Astrocyte of the spinal cord (primary cell): Measurements from ENCODE around the gene PYGO2.
"Not testable (repeated sequence)": the region's sequence is repeated elsewhere in the genome, so short reads cannot be mapped to it uniquely, and the experiment has no call there.

ENCODE experiments used
- DNase-seq: peaks from one replicate; pipeline ENCODE4 v3.0.0; 2011; ENCODE audit warnings: low read depth, low spot score
- H3K4me3 ChIP-seq: 2 replicates; pipeline ENCODE4 v1.5.1; 2011; ENCODE audit warnings: low read depth, mild to moderate bottlenecking, low read length, moderate library complexity
- in situ Hi-C: cut with HindIII; loops from 2 replicates; pipeline ENCODE4 v1.10.0; 2017; ENCODE audit warnings: low sequenced_read_pairs
- TF ChIP-seq, protein P1 (sequence below): IDR thresholded peaks from 2 replicates; pipeline ENCODE4 v1.5.1; 2012; ENCODE audit warnings: low read depth, mild to moderate bottlenecking, low read length, inconsistent platforms

PYGO2 gene

GRCh38 chr1:155000411-155000725 is 38.8 kb upstream of the PYGO2 start:
- peak overlapping the region; percentile 61 for H3K4me3 ChIP-seq
- DNase-seq = no peak
- TF ChIP-seq, protein P1, sequence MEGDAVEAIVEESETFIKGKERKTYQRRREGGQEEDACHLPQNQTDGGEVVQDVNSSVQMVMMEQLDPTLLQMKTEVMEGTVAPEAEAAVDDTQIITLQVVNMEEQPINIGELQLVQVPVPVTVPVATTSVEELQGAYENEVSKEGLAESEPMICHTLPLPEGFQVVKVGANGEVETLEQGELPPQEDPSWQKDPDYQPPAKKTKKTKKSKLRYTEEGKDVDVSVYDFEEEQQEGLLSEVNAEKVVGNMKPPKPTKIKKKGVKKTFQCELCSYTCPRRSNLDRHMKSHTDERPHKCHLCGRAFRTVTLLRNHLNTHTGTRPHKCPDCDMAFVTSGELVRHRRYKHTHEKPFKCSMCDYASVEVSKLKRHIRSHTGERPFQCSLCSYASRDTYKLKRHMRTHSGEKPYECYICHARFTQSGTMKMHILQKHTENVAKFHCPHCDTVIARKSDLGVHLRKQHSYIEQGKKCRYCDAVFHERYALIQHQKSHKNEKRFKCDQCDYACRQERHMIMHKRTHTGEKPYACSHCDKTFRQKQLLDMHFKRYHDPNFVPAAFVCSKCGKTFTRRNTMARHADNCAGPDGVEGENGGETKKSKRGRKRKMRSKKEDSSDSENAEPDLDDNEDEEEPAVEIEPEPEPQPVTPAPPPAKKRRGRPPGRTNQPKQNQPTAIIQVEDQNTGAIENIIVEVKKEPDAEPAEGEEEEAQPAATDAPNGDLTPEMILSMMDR = no peak
- in situ Hi-C loops = no loop called here

DNA sequence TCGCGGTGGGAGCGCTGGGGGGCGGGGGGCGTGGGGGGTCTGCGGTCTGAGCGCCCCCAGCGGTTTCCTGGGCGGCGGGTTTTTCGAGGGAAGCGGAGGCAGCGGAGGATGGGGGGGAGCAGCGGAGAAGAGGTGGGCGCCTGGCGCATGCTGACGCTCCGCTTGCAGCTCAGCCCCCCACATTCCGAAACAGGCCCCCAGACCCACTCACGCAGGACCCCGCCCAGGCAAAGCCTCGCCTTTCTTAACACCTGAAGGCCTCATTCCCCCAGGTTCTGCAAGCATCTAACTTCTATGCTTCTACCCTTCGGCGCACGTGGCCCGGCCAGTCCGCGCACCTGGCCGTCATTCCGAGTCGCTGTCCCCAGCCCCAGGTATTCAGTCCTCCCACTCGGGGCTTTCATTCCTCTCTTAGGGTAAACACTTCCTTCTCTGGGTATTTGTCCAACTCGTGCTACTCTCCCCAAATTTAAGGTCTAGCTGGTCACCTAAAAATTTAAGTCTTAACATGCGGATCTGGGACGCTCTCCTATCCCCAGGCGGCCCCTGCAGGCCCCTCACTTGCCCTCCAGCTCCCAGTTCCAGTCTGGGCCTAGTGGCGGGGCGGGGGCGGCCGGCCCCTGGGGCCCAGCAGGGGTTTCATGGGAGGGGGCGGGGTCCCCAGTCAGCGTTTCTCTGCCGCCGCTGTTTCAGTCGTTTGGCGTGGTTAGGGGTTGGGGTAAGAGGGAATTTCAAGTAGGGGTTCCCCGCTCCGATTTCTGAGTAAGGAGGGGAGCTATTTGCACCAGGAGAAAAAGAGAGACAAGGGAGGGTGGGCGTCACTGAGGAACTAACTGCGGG is 38.2 kb upstream of the PYGO2 start:
- DNase-seq = no peak

GRCh38 chr1:154998818-154999570 is 37.4 kb upstream of the PYGO2 start:
- TF ChIP-seq, protein P1 = peak; percentile 97

More for the DNA sequence above, 38.2 kb upstream of the PYGO2 start:
- peak overlapping the region; percentile 61 for H3K4me3 ChIP-seq
- TF ChIP-seq, protein P1 = no peak
- in situ Hi-C loops = no loop called here

GRCh38 chr1:154998201-154998780 is 36.7 kb upstream of the PYGO2 start:
- H3K4me3 ChIP-seq = no peak overlapping the region
- TF ChIP-seq, protein P1 = no peak
- no peak for DNase-seq
- in situ Hi-C loops = no loop called here

More at GRCh38 chr1:154998818-154999570, 37.4 kb upstream of the PYGO2 start:
- in situ Hi-C loops = no loop called here
- peak overlapping the region; percentile 61 for H3K4me3 ChIP-seq
- DNase-seq = peak; percentile 70

DNA sequence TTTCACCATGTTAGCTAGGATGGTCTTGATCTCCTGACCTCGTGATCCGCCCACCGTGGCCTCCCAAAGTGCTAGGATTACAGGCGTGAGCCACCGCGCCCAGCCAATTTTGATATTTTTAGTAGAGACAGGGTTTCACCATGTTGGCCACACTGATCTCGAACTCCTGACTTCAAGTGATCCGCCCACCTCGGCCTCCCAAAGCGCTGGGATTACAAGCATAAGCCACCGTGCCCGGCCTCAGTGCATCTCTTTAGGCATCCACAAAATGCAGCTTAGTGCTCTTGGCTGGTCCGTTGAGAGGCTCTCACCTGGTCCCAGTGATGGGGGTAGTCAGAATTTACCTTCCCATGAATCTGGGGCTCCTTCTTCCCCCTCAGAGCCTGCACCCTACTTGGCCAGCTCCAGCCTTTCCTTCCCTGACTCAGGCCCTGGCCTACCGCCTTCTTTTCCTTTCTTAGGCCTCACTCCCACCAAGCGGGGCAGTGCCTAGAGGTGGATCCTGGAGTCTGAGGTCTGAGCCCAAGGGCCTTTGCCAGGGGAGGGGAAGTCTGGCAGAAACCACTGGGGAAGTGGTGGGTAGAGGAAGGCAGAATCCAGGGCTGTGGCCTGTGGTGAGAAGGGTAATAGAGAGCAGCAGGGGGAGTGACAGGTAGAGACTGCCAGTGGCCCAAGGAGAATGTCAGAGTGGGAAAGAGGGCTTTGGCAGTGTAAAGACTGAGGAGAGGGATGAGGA is 35.6 kb upstream of the PYGO2 start:
- no peak overlapping the region for H3K4me3 ChIP-seq
- in situ Hi-C loops = no loop called here
- TF ChIP-seq, protein P1 = no peak
- no peak for DNase-seq

GRCh38 chr1:154995301-154995983 is 33.9 kb upstream of the PYGO2 start:
- DNase-seq = peak; percentile 75
- TF ChIP-seq, protein P1 = peak; percentile 55
- in situ Hi-C loops = not testable (repeated sequence)

More at GRCh38 chr1:154995301-154995983, 33.9 kb upstream of the PYGO2 start:
- H3K4me3 ChIP-seq = not testable (repeated sequence)
